SU-DHL-6 (cell line): ENCODE data around the gene UTP4.

Source experiments
- H2AFZ ChIP-seq: fragments of 200-600 bp; sonication (generic); 2 replicates; pipeline ENCODE4 v1.6.1; 2014; ENCODE audit warnings: low read depth, mild to moderate bottlenecking, moderate library complexity, mixed read lengths, antibody characterized with exemption, low read length; ENCODE audit not compliant: severe bottlenecking
- H3F3A ChIP-seq: fragments of 200-600 bp; shearing (Covaris generic); 2 replicates; pipeline ENCODE4 v1.6.0; 2016; ENCODE audit warnings: antibody characterized with exemption, mild to moderate bottlenecking; ENCODE audit not compliant: insufficient read depth
- H3K27ac ChIP-seq: fragments of 200-600 bp; sonication (generic); 2 replicates; pipeline ENCODE4 v1.5.1; 2016; ENCODE audit warnings: low read depth, mild to moderate bottlenecking, low read length, moderate library complexity, mixed read lengths
- H3K27me3 ChIP-seq: fragments of 200-600 bp; sonication (generic), shearing (Covaris generic); 2 replicates; pipeline ENCODE4 v1.6.0; 2014; ENCODE audit warnings: mild to moderate bottlenecking, low read length
- H3K36me3 ChIP-seq: fragments of 200-600 bp; sonication (generic); 2 replicates; pipeline ENCODE4 v1.6.1; 2014; ENCODE audit warnings: mild to moderate bottlenecking, low read length, mixed read lengths
- H3K4me2 ChIP-seq: fragments of 300-600, 200-600 bp; shearing (Covaris generic), sonication (generic); 2 replicates; pipeline ENCODE4 v1.6.0; 2014; ENCODE audit warnings: low read length, low read depth, mild to moderate bottlenecking; ENCODE audit not compliant: poor library complexity, severe bottlenecking
- H3K4me3 ChIP-seq: fragments of 200-600 bp; sonication (generic); 2 replicates; pipeline ENCODE4 v1.5.1; 2014; ENCODE audit warnings: antibody characterized with exemption, low read length, mild to moderate bottlenecking, mixed read lengths; ENCODE audit not compliant: insufficient read depth, poor library complexity, severe bottlenecking
- H3K79me2 ChIP-seq: fragments of 200-600 bp; sonication (generic); 2 replicates; pipeline ENCODE4 v1.6.1; 2014; ENCODE audit warnings: mild to moderate bottlenecking, low read length, moderate library complexity; ENCODE audit not compliant: insufficient read depth
- H3K9ac ChIP-seq: fragments of 200-600 bp; sonication (generic); 2 replicates; pipeline ENCODE4 v1.7.0; 2014; ENCODE audit warnings: mild to moderate bottlenecking, low read length
- H3K9me2 ChIP-seq: fragments of 200-600 bp; sonication (generic); replicated peaks from 2 replicates; pipeline ENCODE4 v1.6.1; 2014; ENCODE audit warnings: low read length; ENCODE audit not compliant: insufficient read depth
- H3K9me3 ChIP-seq: fragments of 200-600 bp; sonication (generic); 2 replicates; pipeline ENCODE4 v1.6.1; 2014; ENCODE audit warnings: low read length, mixed read lengths; ENCODE audit not compliant: insufficient read depth
- H4K20me1 ChIP-seq: fragments of 200-600 bp; sonication (generic); 2 replicates; pipeline ENCODE4 v1.6.1; 2014; ENCODE audit warnings: low read depth, mild to moderate bottlenecking, antibody characterized with exemption, low read length, moderate library complexity, mixed read lengths
- CTCF ChIP-seq: fragments of 200-600 bp; sonication (generic); IDR thresholded peaks from one replicate; pipeline ENCODE4 v1.5.1; 2017; ENCODE audit warnings: antibody characterized with exemption, mild to moderate bottlenecking, low read length, moderate library complexity; ENCODE audit not compliant: insufficient read depth, poor library complexity, severe bottlenecking
- EZH2phosphoT487 ChIP-seq: fragments of 200-600 bp; sonication (generic), shearing (Covaris generic); conservative IDR thresholded peaks from 2 replicates; pipeline ENCODE4 v1.6.1; 2018; ENCODE audit warnings: mild to moderate bottlenecking, antibody characterized with exemption, low read length, moderate library complexity, mixed read lengths

The UTP4 gene

GRCh38 chr16:69113216-69113615 is 19.2 kb upstream of the UTP4 start:
- Histone ChIP-seq H3K36me3 (no peaks in the 10 kb centered on the region), H3K27me3 (no peaks in the 10 kb centered on the region), H4K20me1 (no peaks in the 10 kb centered on the region; the same call in 1 of the 2 replicates), H2AFZ (no peak overlapping the region), H3K9me3 (no peaks in the 10 kb centered on the region), H3K4me2 (no peak overlapping the region), H3K9ac (no peak overlapping the region), H3F3A (no peaks in the 10 kb centered on the region), H3K27ac (no peak overlapping the region), H3K4me3 (no peak overlapping the region), H3K79me2 (no peaks in the 10 kb centered on the region), H3K9me2 (no peaks in the 10 kb centered on the region)
- TF ChIP-seq CTCF (no peak), EZH2phosphoT487 (no peak)

- H3K9ac ChIP-seq: no peak overlapping the region
- no peak overlapping the region for H3K4me2 ChIP-seq
- no peak overlapping the region for H3K27ac ChIP-seq
- H3K9me3 ChIP-seq: no peaks in the 10 kb centered on the region
- H3K9me2 ChIP-seq: no peaks in the 10 kb centered on the region
- H3K36me3 ChIP-seq: no peaks in the 10 kb centered on the region
- no peaks in the 10 kb centered on the region for H3K79me2 ChIP-seq
- no peak overlapping the region for H3K4me3 ChIP-seq
- H3F3A ChIP-seq: no peaks in the 10 kb centered on the region
- no peak overlapping the region for H2AFZ ChIP-seq
- TF ChIP-seq EZH2phosphoT487 (no peak), CTCF (no peak)
- no peaks in the 10 kb centered on the region; the same call in 1 of the 2 replicates for H4K20me1 ChIP-seq
- H3K27me3 ChIP-seq: no peaks in the 10 kb centered on the region
Observed at GRCh38 chr16:69114346-69114975, 18.0 kb upstream of the UTP4 start.

GRCh38 chr16:69114976-69115355 is 17.5 kb upstream of the UTP4 start:
- Histone ChIP-seq H3K27me3 (no peaks in the 10 kb centered on the region), H3K9me3 (no peaks in the 10 kb centered on the region), H3F3A (no peaks in the 10 kb centered on the region), H3K4me2 (no peak overlapping the region), H2AFZ (no peak overlapping the region), H4K20me1 (no peaks in the 10 kb centered on the region; the same call in 1 of the 2 replicates), H3K9me2 (no peaks in the 10 kb centered on the region), H3K27ac (no peak overlapping the region), H3K4me3 (no peak overlapping the region), H3K79me2 (no peaks in the 10 kb centered on the region), H3K36me3 (no peaks in the 10 kb centered on the region), H3K9ac (no peak overlapping the region)
- TF ChIP-seq CTCF: no peak
- no peak for TF ChIP-seq EZH2phosphoT487
